ENCODE results near the gene MBNL3. TPM values are rescaled to one million over a fixed set of nuclear protein-coding genes. Genes with fewer than 3 reads are reported as not detected.

Gene MBNL3
- total RNA-seq, 2 experiments from 2014 or later = 15.3 to 19.3 TPM

GRCh38 chrX:132412208-132412607 lies 76.6 kb downstream of the MBNL3 start:
- POLR2A ChIA-PET = no interaction called here
- no peaks in the 10 kb centered on the region for H3K9me3 Mint-ChIP-seq (ENCODE audit: low read depth)
- H3K4me1 Mint-ChIP-seq = peaks cover 3% of the 10 kb centered on the region
- H3K27me3 Mint-ChIP-seq = no peaks in the 10 kb centered on the region
- intact Hi-C loops (cut with DNase I, micrococcal nuclease) = no loop called here
- H3K4me3 Mint-ChIP-seq = no peak overlapping the region
- H3K36me3 Mint-ChIP-seq (ENCODE audit: low read depth) = no peaks in the 10 kb centered on the region
- CTCF ChIA-PET = interaction anchor here (0.9 kb wide), 1 partner anchor 1412 kb away, joined by 4 read pairs; no protein-coding TSS in a partner anchor
- ATAC-seq (no peak), DNase-seq (no peak)
- no peak overlapping the region for H3K27ac Mint-ChIP-seq

DNA sequence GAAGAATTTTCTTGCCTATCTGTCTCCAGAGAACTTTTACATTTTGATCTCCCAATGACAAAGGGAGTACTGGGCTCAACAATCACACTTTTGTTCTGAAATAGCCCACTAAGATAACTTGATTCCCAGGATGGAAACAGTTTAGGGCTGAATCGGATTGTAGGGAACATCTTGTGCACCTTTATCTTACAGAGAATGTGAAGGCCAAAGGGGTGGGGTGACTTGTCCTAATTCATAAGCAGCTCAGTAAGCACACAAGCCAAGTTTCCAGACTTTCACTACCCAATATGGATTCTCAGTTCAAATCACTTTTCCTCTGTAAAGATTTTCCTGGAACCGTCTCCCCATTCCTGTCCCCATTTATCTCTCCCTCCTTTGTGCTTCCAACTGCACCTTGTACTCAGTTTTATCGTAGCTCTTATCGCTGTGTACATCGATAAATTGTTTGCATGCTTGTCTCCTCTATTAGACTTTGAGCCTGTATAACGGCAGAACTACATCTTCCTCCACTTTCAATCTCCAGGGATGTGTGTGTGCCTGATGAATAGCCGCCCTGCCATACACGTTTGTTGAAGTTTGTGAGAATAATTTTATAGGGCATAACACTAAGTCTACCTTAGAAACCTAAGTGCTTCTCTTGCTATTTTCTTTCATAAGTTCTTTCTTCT lies 77.4 kb downstream of the MBNL3 start:
- DNase-seq (no peak), ATAC-seq (no peak)
- H3K27ac Mint-ChIP-seq = no peak overlapping the region
- no peaks in the 10 kb centered on the region for H3K9me3 Mint-ChIP-seq (ENCODE audit: low read depth)
- intact Hi-C loops (cut with DNase I, micrococcal nuclease) = no loop called here
- no peak overlapping the region for H3K4me3 Mint-ChIP-seq
- POLR2A ChIA-PET = no interaction called here
- H3K36me3 Mint-ChIP-seq (ENCODE audit: low read depth) = no peaks in the 10 kb centered on the region
- H3K4me1 Mint-ChIP-seq = peaks cover 3% of the 10 kb centered on the region
- H3K27me3 Mint-ChIP-seq = no peaks in the 10 kb centered on the region
- CTCF ChIA-PET = interaction anchor here (0.9 kb wide), 1 partner anchor 119 kb away, joined by 3 read pairs; no protein-coding TSS in a partner anchor

GRCh38 chrX:132409780-132410556 lies 78.9 kb downstream of the MBNL3 start:
- POLR2A ChIA-PET = no interaction called here
- H3K27ac Mint-ChIP-seq = no peak overlapping the region
- CTCF ChIA-PET = interaction anchor here (0.9 kb wide), 1 partner anchor 117 kb away, joined by 3 read pairs; no protein-coding TSS in a partner anchor
- no peak overlapping the region for H3K4me3 Mint-ChIP-seq
- intact Hi-C loops (cut with DNase I, micrococcal nuclease) = no loop called here
- H3K27me3 Mint-ChIP-seq = no peaks in the 10 kb centered on the region
- DNase-seq (no peak), ATAC-seq (no peak)
- peaks cover 3% of the 10 kb centered on the region for H3K4me1 Mint-ChIP-seq
- H3K36me3 Mint-ChIP-seq (ENCODE audit: low read depth) = peaks cover 7% of the 10 kb centered on the region
- H3K9me3 Mint-ChIP-seq (ENCODE audit: low read depth) = no peaks in the 10 kb centered on the region

DNA sequence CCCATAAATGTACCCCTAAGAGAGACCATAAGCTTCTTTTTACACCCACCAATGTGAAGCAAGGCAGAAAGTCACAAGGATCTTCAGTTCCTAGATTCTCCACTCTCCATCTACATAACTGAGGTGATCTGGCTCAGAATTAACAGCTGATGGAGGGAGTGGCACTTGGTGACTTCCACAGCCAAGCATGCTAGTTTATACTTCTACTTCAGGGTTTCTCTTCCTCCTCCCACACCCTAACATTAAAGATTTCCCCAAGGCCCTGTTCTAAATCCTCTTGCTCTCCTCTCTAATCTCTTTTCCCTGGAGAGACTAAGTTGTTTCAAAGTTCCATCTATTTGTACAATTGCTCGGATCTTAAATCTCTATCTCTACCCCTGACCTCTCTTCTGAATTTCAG lies 81.1 kb downstream of the MBNL3 start:
- POLR2A ChIA-PET = no interaction called here
- H3K9me3 Mint-ChIP-seq (ENCODE audit: low read depth) = no peaks in the 10 kb centered on the region
- CTCF ChIA-PET = no interaction called here

DNA sequence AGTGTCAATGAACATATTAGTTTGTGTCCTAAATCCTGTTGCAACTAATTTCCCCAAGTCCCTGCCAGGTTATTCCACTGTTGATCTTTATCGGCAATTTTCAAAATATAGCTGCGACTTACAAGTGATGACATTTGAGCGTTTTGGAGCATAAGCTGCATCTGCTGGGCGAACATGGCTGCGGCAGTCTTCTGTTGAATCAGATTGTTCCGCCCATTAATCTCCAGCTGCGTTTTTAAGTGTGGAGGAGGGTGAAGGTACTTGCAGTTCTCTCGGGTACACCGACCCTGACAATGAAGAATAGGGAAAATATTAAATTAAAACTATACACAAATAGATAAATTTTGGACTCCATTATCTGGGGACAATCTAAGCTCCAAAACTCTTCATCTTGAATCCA lies 82.7 kb downstream of the MBNL3 start:
- DNase-seq (no peak), ATAC-seq (no peak)
- Mint-ChIP-seq H3K27me3 (no peaks in the 10 kb centered on the region), H3K36me3 (ENCODE audit: low read depth) (peaks cover 10% of the 10 kb centered on the region), H3K27ac (no peak overlapping the region), H3K4me3 (no peak overlapping the region), H3K9me3 (ENCODE audit: low read depth) (no peaks in the 10 kb centered on the region), H3K4me1 (peaks cover 3% of the 10 kb centered on the region)
- ChIA-PET CTCF (no interaction called here), POLR2A (no interaction called here)
- intact Hi-C loops (cut with DNase I, micrococcal nuclease) = no loop called here

More for the DNA sequence above, 81.1 kb downstream of the MBNL3 start:
- intact Hi-C loops (cut with DNase I, micrococcal nuclease) = no loop called here
- H3K27me3 Mint-ChIP-seq = no peaks in the 10 kb centered on the region
- peaks cover 10% of the 10 kb centered on the region for H3K36me3 Mint-ChIP-seq (ENCODE audit: low read depth)
- H3K4me1 Mint-ChIP-seq = peaks cover 3% of the 10 kb centered on the region
- no peak overlapping the region for H3K4me3 Mint-ChIP-seq
- H3K27ac Mint-ChIP-seq = no peak overlapping the region
- DNase-seq (no peak), ATAC-seq (no peak)

DNA sequence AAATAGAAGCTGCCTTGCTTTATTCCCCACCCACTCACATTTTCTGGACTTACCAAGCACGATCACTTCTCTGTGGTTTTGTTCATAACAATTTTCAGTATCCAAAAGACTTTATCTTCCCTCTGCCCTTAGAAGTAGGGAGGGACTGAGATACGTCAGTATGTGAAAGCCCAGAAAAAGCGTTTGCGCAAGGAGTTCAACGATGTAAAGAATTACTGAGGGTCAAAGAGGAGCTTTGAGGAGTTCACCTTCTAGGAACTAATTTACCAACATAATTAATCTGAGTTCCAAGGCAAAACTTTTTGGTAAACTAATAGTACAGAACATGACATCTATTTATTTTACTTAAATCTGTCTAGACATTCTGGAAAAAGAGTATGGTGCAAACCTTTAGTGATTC lies 84.6 kb downstream of the MBNL3 start:
- DNase-seq = no peak
- Mint-ChIP-seq H3K36me3 (ENCODE audit: low read depth) (peaks cover 10% of the 10 kb centered on the region), H3K27me3 (no peaks in the 10 kb centered on the region), H3K4me3 (no peak overlapping the region), H3K27ac (no peak overlapping the region), H3K4me1 (no peaks in the 10 kb centered on the region), H3K9me3 (ENCODE audit: low read depth) (no peaks in the 10 kb centered on the region)
- intact Hi-C loops (cut with DNase I, micrococcal nuclease) = no loop called here
- no peak for ATAC-seq
- CTCF ChIA-PET = no interaction called here
- POLR2A ChIA-PET = no interaction called here

DNA sequence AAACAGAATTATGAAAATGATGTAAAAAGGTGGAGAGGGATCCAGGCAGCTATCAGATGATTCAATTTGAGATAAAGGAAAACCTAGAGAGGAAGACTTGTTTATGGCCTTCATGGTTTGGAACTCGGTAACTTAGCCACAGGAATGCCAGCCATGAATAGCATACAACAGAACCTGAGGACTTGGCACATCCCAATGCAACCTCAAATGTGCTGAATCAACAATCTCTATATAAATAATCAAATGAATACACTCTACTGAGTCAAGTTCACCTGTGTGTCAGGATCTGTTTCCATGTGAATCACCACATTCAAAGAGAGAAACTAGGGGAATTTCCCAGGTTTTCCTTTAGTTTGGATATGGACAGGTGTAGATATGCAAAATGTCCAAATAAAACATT lies 86.9 kb downstream of the MBNL3 start:
- no peaks in the 10 kb centered on the region for H3K9me3 Mint-ChIP-seq (ENCODE audit: low read depth)
- no peaks in the 10 kb centered on the region for H3K27me3 Mint-ChIP-seq
- H3K27ac Mint-ChIP-seq = no peak overlapping the region
- H3K36me3 Mint-ChIP-seq (ENCODE audit: low read depth) = peaks cover 10% of the 10 kb centered on the region
- ATAC-seq (no peak), DNase-seq (no peak)
- ChIA-PET CTCF (no interaction called here), POLR2A (no interaction called here)
- H3K4me3 Mint-ChIP-seq = no peak overlapping the region
- intact Hi-C loops (cut with DNase I, micrococcal nuclease) = no loop called here
- no peaks in the 10 kb centered on the region for H3K4me1 Mint-ChIP-seq

GRCh38 chrX:132400706-132401105 lies 88.1 kb downstream of the MBNL3 start:
- no peak for ATAC-seq
- Mint-ChIP-seq H3K4me1 (no peaks in the 10 kb centered on the region), H3K27ac (no peak overlapping the region), H3K9me3 (ENCODE audit: low read depth) (no peaks in the 10 kb centered on the region), H3K27me3 (no peaks in the 10 kb centered on the region), H3K36me3 (ENCODE audit: low read depth) (peaks cover 5% of the 10 kb centered on the region), H3K4me3 (no peak overlapping the region)
- CTCF ChIA-PET = no interaction called here
- POLR2A ChIA-PET = no interaction called here
- no peak for DNase-seq
- intact Hi-C loops (cut with DNase I, micrococcal nuclease) = no loop called here

DNA sequence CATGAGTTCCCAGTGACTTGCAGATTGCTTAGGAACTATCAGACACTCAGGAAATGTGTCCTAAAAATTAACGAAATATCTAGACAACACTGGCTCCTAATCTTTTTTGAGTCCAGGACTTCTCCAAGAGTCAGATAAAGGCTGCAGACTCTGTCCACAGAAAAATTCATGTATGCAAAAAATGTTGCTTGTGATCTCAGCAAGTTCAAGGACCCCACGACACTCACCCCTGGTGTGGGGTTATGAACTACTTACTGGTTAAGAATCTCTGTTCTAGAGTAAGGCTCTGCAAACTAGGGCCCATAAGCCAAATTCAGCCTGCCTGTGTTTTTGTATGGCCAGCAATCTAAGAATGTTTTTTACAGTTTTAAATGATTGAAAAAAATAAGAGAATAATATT lies 93.2 kb downstream of the MBNL3 start:
- POLR2A ChIA-PET = no interaction called here
- peaks cover 4% of the 10 kb centered on the region for H3K4me1 Mint-ChIP-seq
- DNase-seq (no peak), ATAC-seq (no peak)
- intact Hi-C loops (cut with DNase I, micrococcal nuclease) = no loop called here
- H3K27me3 Mint-ChIP-seq = no peaks in the 10 kb centered on the region
- H3K4me3 Mint-ChIP-seq = no peak overlapping the region
- no peak overlapping the region for H3K27ac Mint-ChIP-seq
- H3K9me3 Mint-ChIP-seq (ENCODE audit: low read depth) = no peaks in the 10 kb centered on the region
- peaks cover 2% of the 10 kb centered on the region for H3K36me3 Mint-ChIP-seq (ENCODE audit: low read depth)
- CTCF ChIA-PET = no interaction called here

GRCh38 chrX:132395026-132395425 lies 93.8 kb downstream of the MBNL3 start:
- POLR2A ChIA-PET = no interaction called here
- ATAC-seq (no peak), DNase-seq (no peak)
- H3K4me1 Mint-ChIP-seq = peaks cover 4% of the 10 kb centered on the region
- intact Hi-C loops (cut with DNase I, micrococcal nuclease) = no loop called here
- H3K4me3 Mint-ChIP-seq = no peak overlapping the region
- H3K27ac Mint-ChIP-seq = no peak overlapping the region
- CTCF ChIA-PET = no interaction called here
- H3K27me3 Mint-ChIP-seq = no peaks in the 10 kb centered on the region
- H3K36me3 Mint-ChIP-seq (ENCODE audit: low read depth) = peaks cover 2% of the 10 kb centered on the region
- H3K9me3 Mint-ChIP-seq (ENCODE audit: low read depth) = no peaks in the 10 kb centered on the region

DNA sequence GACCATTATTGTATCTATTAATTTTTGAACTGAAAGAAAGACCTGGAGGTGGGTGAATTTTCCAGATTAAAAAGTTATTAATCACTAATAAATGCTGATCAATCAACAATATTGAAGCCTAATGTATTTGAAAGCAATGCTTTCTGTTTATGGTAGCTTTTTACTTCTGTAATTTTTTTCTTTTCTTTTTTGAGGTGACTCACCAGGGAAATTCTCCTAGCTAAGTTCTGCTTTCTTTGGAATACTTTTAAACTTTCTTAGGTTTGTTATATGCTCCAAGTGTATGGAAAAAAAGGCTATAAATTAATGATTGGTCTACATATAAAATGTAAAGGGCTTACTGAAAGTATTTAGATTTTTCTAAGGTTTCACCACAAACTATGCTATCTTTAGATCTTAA lies 94.2 kb downstream of the MBNL3 start:
- ChIA-PET CTCF (no interaction called here), POLR2A (no interaction called here)
- Mint-ChIP-seq H3K4me1 (peaks cover 4% of the 10 kb centered on the region), H3K27me3 (no peaks in the 10 kb centered on the region), H3K27ac (no peak overlapping the region), H3K9me3 (ENCODE audit: low read depth) (no peaks in the 10 kb centered on the region), H3K4me3 (no peak overlapping the region), H3K36me3 (ENCODE audit: low read depth) (peaks cover 2% of the 10 kb centered on the region)
- intact Hi-C loops (cut with DNase I, micrococcal nuclease) = no loop called here
- no peak for DNase-seq
- no peak for ATAC-seq

GRCh38 chrX:132393992-132394391 lies 94.8 kb downstream of the MBNL3 start:
- ATAC-seq (no peak), DNase-seq (no peak)
- Mint-ChIP-seq H3K27me3 (no peaks in the 10 kb centered on the region), H3K36me3 (ENCODE audit: low read depth) (peaks cover 4% of the 10 kb centered on the region), H3K9me3 (ENCODE audit: low read depth) (no peaks in the 10 kb centered on the region), H3K4me1 (peaks cover 4% of the 10 kb centered on the region), H3K27ac (no peak overlapping the region), H3K4me3 (no peak overlapping the region)
- intact Hi-C loops (cut with DNase I, micrococcal nuclease) = no loop called here
- POLR2A ChIA-PET = interaction anchor here (0.6 kb wide), 1 partner anchor 298 kb away, joined by 6 read pairs; no protein-coding TSS in a partner anchor
- CTCF ChIA-PET = no interaction called here

Data from activated CD4-positive, alpha-beta T cell treated with anti-CD3 and anti-CD28 coated beads for 36 hours (primary cell).